PC-9 (cell line): ENCODE measurements around the gene CFAP20DC. TPM values are rescaled to one million over a fixed set of nuclear protein-coding genes. Genes with fewer than 3 reads are reported as not detected.
"Not testable (repeated sequence)": the region's sequence is repeated elsewhere in the genome, so short reads cannot be mapped to it uniquely, and the experiment has no call there.

Experiments
- Bru-seq: library from RNA; stranded (reverse); fragments of 400-500 nt; gene quantifications from one replicate; lab custom pipeline; 2021; lab: Mats Ljungman, UMichigan
- BruChase-seq, 2 experiments: library from RNA; stranded (reverse); fragments of 400-500 nt; gene quantifications; one replicate each; lab custom pipeline; 2021; lab: Mats Ljungman, UMichigan
- BruUV-seq: library from RNA; stranded (reverse); fragments of 400-500 nt; replicated peaks from 2 replicates; lab custom pipeline; 2021; lab: Mats Ljungman, UMichigan
- CTCF ChIA-PET: fragments of 300-600 bp; sonication (Branson Sonifier 250); formaldehyde crosslinking; loops from one replicate; lab custom pipeline; 2022; ENCODE audit warnings: antibody characterized with exemption; lab: Charles Lee
- POLR2A ChIA-PET: fragments of 300-600 bp; sonication (Branson Sonifier 250); formaldehyde crosslinking; loops from one replicate; lab custom pipeline; 2022; ENCODE audit warnings: antibody characterized with exemption; ENCODE audit not compliant: unreplicated experiment; lab: Charles Lee
- DNase-seq, 2 experiments: peaks; one replicate each; pipeline versions ENCODE4 v3.0.0 to v3.0.0-alpha.2; 2015 to 2022; ENCODE audit warnings: mixed read lengths in 1 of 2
- H2AFZ ChIP-seq: fragments of 200-600 bp; sonication (generic); 2 replicates; pipeline ENCODE4 v1.8.1; 2017; ENCODE audit warnings: antibody characterized with exemption
- H3F3A ChIP-seq: fragments of 200-600 bp; sonication (generic); 2 replicates; pipeline ENCODE4 v1.8.1; 2017; ENCODE audit warnings: antibody characterized with exemption, mild to moderate bottlenecking, low read depth; ENCODE audit not compliant: insufficient read depth
- H3K27ac ChIP-seq: fragments of 200-600 bp; sonication (generic); 2 replicates; pipeline ENCODE4 v1.6.1; 2016; ENCODE audit warnings: mixed run types
- H3K27me3 ChIP-seq: fragments of 200-600 bp; sonication (generic); 2 replicates; pipeline ENCODE4 v1.6.1; 2016; ENCODE audit warnings: low read depth, mixed run types; ENCODE audit not compliant: insufficient read depth
- H3K36me3 ChIP-seq: fragments of 200-600 bp; sonication (generic); 2 replicates; pipeline ENCODE4 v1.6.1; 2016; ENCODE audit warnings: low read depth, mixed run types
- H3K4me1 ChIP-seq: fragments of 200-600 bp; sonication (generic); replicated peaks from 2 replicates; pipeline ENCODE4 v1.6.1; 2016; ENCODE audit warnings: mixed run types; ENCODE audit not compliant: insufficient read depth
- H3K4me2 ChIP-seq: fragments of 200-600 bp; sonication (generic); 2 replicates; pipeline ENCODE4 v1.6.1; 2017; ENCODE audit warnings: mixed run types
- H3K4me3 ChIP-seq: fragments of 200-600 bp; sonication (generic); 2 replicates; pipeline ENCODE4 v1.6.1; 2016; ENCODE audit warnings: mixed run types
- H3K79me2 ChIP-seq: fragments of 200-600 bp; sonication (generic); 2 replicates; pipeline ENCODE4 v1.6.1; 2017; ENCODE audit warnings: low read depth, mixed run types
- H3K9me2 ChIP-seq: fragments of 200-600 bp; sonication (generic); 2 replicates; pipeline ENCODE4 v1.8.1; 2017; ENCODE audit warnings: mild to moderate bottlenecking; ENCODE audit not compliant: insufficient read depth
- H3K9me3 ChIP-seq: fragments of 200-600 bp; sonication (generic); 2 replicates; pipeline ENCODE4 v1.8.1; 2016; ENCODE audit warnings: low read depth; ENCODE audit not compliant: insufficient read depth
- H4K20me1 ChIP-seq: fragments of 200-600 bp; sonication (generic); 2 replicates; pipeline ENCODE4 v1.8.1; 2017; ENCODE audit not compliant: insufficient read depth
- EZH2 ChIP-seq: fragments of 200-600 bp; sonication (generic); IDR thresholded peaks from 2 replicates; pipeline ENCODE4 v1.8.0; 2017; ENCODE audit warnings: antibody characterized with exemption, low read depth
- intact Hi-C: fragments of 100-400 bp; cut with micrococcal nuclease; formaldehyde crosslinking; loops from one replicate; pipeline ENCODE4 v1.10.0; 2022; ENCODE audit not compliant: unreplicated experiment
- long read RNA-seq: library from polyadenylated mRNA; stranded (forward); transcript quantifications from one replicate; pipeline ENCODE4 v2.0.0, GENCODE V29; 2022
- total RNA-seq: library from RNA; stranded (reverse); gene quantifications from 2 replicates; pipeline ENCODE4 v1.2.3, GENCODE V29; 2021
- TF ChIP-seq, protein P1 (sequence below): fragments of 200-600 bp; sonication (generic); conservative IDR thresholded peaks from 2 replicates; pipeline ENCODE4 v1.6.1; 2017; ENCODE audit warnings: mixed run types, antibody characterized with exemption, mild to moderate bottlenecking, moderate library complexity

Gene CFAP20DC
- 6.7 and 7.1 TPM in 2 replicates for total RNA-seq
- Bru-seq, nascent RNA, result percentile 57 among the genes with signal in this experiment
- BruChase-seq, experiment 1, labeled RNA remaining after a 2-hour chase, result percentile 54 among the genes with signal in this experiment
- BruChase-seq, experiment 2, labeled RNA remaining after a 6-hour chase, result percentile 43 among the genes with signal in this experiment
- long read RNA-seq, partial matches to known transcripts, result 2 of 8 reads
- long read RNA-seq, other reads (novel, unspliced or antisense), result 6 of 8 reads

GRCh38 chr3:59049671-59050331, at the start of gene CFAP20DC:
Gene CFAP20DC (minus strand): TSS chr3:59050025. CDS start chr3:59049631, 394 bp downstream.
- no peaks in the 10 kb centered on the region for H3K27me3 ChIP-seq
- peak; percentile 81 to 92 for DNase-seq
- POLR2A ChIA-PET, result no interaction called here
- peak within 1 kb of the TSS; percentile 95 for H2AFZ ChIP-seq
- BruUV-seq, result no TSS peak
- H3K4me1 ChIP-seq, result peaks cover 31% of the 10 kb centered on the region
- no peaks in the 10 kb centered on the region for H3K36me3 ChIP-seq
- H3K27ac ChIP-seq, result peak within 1 kb of the TSS; percentile 32
- TF ChIP-seq EZH2, result no peak
- TF ChIP-seq, protein P1, sequence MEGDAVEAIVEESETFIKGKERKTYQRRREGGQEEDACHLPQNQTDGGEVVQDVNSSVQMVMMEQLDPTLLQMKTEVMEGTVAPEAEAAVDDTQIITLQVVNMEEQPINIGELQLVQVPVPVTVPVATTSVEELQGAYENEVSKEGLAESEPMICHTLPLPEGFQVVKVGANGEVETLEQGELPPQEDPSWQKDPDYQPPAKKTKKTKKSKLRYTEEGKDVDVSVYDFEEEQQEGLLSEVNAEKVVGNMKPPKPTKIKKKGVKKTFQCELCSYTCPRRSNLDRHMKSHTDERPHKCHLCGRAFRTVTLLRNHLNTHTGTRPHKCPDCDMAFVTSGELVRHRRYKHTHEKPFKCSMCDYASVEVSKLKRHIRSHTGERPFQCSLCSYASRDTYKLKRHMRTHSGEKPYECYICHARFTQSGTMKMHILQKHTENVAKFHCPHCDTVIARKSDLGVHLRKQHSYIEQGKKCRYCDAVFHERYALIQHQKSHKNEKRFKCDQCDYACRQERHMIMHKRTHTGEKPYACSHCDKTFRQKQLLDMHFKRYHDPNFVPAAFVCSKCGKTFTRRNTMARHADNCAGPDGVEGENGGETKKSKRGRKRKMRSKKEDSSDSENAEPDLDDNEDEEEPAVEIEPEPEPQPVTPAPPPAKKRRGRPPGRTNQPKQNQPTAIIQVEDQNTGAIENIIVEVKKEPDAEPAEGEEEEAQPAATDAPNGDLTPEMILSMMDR, result no peak
- H3K4me2 ChIP-seq, result peak within 1 kb of the TSS; percentile 78
- intact Hi-C loops, result loop anchor here (2.0 to 10.0 kb wide), 3 partner anchors 225 to 489 kb away; no protein-coding TSS in a partner anchor
- no peaks in the 10 kb centered on the region for H4K20me1 ChIP-seq
- H3F3A ChIP-seq, result peaks cover 7% of the 10 kb centered on the region
- H3K9me3 ChIP-seq, result no peaks in the 10 kb centered on the region
- no peaks in the 10 kb centered on the region for H3K9me2 ChIP-seq
- CTCF ChIA-PET, result no interaction called here
- no peaks in the 10 kb centered on the region for H3K79me2 ChIP-seq
- H3K4me3 ChIP-seq, result peak within 1 kb of the TSS; percentile 74

- intact Hi-C loops, result not testable (repeated sequence)
Measured at GRCh38 chr3:59098516-59098915, 48.7 kb upstream of the CFAP20DC start.

DNA sequence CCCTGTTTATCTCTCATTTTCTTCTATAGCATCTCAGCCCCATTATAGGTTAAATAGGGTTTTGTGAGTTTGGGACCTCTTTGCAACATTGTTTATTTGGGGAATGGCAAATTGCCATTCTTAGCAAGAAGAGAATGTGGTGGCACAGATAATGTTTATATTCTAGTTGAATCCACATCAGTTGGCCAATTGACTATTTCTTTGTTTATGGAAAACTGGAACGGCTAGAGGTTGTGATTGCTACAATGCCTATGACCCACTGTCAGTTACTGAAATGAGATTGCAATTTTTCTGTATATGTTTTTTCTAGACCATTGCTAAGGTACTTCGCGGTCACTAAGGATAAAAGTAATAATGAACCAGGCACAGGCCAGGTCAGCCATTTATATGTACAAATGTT, 44.6 kb upstream of the CFAP20DC start:
- no peaks in the 10 kb centered on the region for H3F3A ChIP-seq
- no peak overlapping the region for H2AFZ ChIP-seq
- no peak overlapping the region for H3K4me2 ChIP-seq
- H3K9me2 ChIP-seq, result no peaks in the 10 kb centered on the region
- no peaks in the 10 kb centered on the region for H3K9me3 ChIP-seq
- no peak for DNase-seq
- no TSS peak for BruUV-seq
- H3K4me1 ChIP-seq, result no peaks in the 10 kb centered on the region
- intact Hi-C loops, result no loop called here
- no peak overlapping the region for H3K4me3 ChIP-seq
- POLR2A ChIA-PET, result no interaction called here
- no peaks in the 10 kb centered on the region for H4K20me1 ChIP-seq
- H3K27me3 ChIP-seq, result no peaks in the 10 kb centered on the region
- no peaks in the 10 kb centered on the region for H3K36me3 ChIP-seq
- no peak for TF ChIP-seq EZH2
- TF ChIP-seq, protein P1, result no peak
- no peak overlapping the region for H3K27ac ChIP-seq
- CTCF ChIA-PET, result no interaction called here
- H3K79me2 ChIP-seq, result no peaks in the 10 kb centered on the region

More at GRCh38 chr3:59098516-59098915, 48.7 kb upstream of the CFAP20DC start:
- H3K4me3 ChIP-seq, BruUV-seq, H3K4me2 ChIP-seq, H2AFZ ChIP-seq, H3K27ac ChIP-seq, H4K20me1 ChIP-seq, H3F3A ChIP-seq, H3K9me3 ChIP-seq, H3K79me2 ChIP-seq, DNase-seq, CTCF ChIA-PET, H3K9me2 ChIP-seq, POLR2A ChIA-PET, H3K27me3 ChIP-seq, H3K36me3 ChIP-seq: not testable (repeated sequence)
- H3K4me1 ChIP-seq, result peaks cover 18% of the 10 kb centered on the region
